ENCODE results near the gene APP.

Gene APP

DNA sequence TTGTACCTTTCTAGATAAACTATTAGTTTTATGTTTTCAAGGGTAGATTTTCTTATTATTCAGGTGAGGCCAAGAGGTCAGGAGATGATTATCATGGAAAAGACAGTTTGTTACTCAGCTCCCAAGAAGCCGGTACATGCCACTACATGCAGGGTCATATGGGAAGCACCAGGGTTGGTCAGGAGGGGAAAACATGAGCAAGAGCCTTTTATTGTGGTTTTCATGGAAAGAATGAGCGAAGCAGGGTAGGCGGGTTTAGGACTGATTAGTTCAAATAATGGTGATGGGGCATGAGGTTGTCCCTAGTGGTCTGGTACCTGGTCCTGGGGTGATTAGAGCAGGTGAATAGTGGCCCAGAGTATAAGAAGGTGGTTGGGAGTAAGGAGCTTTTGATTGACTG is 189.9 kb downstream of the APP start:
- TF ChIP-seq CTCF (IDR thresholded peaks at IDR 0.05; ENCODE audit: control insufficient read depth, extremely low read depth, insufficient read depth) = no peak
- H3K4me3 ChIP-seq (ENCODE audit: low read depth, low read length) = no peak overlapping the region
- no peak for DNase-seq (ENCODE audit: low read depth)

- no peak for DNase-seq (ENCODE audit: low read depth)
- TF ChIP-seq CTCF (IDR thresholded peaks at IDR 0.05; ENCODE audit: control insufficient read depth, extremely low read depth, insufficient read depth) = no peak
- H3K4me3 ChIP-seq (ENCODE audit: low read depth, low read length) = no peak overlapping the region
These were observed 190.5 kb downstream of the APP start for GRCh38 chr21:25979845-25980616.

- no peak overlapping the region for H3K4me3 ChIP-seq (ENCODE audit: low read depth, low read length)
- TF ChIP-seq CTCF (IDR thresholded peaks at IDR 0.05; ENCODE audit: control insufficient read depth, extremely low read depth, insufficient read depth) = no peak
These were observed 193.4 kb downstream of the APP start for GRCh38 chr21:25977068-25977611.

DNA sequence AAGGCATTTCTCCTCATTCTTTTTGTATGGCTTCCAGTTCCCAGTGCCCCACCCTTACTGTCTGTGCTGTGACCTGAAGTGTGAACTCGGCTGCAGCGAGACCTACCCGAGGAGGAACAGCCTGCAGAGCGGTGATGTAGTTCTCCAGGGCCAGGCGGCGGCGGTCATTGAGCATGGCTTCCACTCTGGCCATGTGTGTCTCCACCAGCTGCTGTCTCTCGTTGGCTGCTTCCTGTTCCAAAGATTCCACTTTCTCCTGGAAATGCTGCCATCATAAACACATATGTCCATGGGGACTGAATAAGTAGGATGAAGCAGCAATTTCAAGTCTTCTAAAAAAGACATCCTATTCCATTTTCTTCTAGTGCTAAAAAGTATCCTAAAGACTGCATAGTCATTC is 195.6 kb downstream of the APP start:
- TF ChIP-seq CTCF (IDR thresholded peaks at IDR 0.05; ENCODE audit: control insufficient read depth, extremely low read depth, insufficient read depth) = no peak
- H3K4me3 ChIP-seq (ENCODE audit: low read depth, low read length) = no peak overlapping the region
- DNase-seq (ENCODE audit: low read depth) = no peak

More at GRCh38 chr21:25977068-25977611, 193.4 kb downstream of the APP start:
- no peak for DNase-seq (ENCODE audit: low read depth)

DNA sequence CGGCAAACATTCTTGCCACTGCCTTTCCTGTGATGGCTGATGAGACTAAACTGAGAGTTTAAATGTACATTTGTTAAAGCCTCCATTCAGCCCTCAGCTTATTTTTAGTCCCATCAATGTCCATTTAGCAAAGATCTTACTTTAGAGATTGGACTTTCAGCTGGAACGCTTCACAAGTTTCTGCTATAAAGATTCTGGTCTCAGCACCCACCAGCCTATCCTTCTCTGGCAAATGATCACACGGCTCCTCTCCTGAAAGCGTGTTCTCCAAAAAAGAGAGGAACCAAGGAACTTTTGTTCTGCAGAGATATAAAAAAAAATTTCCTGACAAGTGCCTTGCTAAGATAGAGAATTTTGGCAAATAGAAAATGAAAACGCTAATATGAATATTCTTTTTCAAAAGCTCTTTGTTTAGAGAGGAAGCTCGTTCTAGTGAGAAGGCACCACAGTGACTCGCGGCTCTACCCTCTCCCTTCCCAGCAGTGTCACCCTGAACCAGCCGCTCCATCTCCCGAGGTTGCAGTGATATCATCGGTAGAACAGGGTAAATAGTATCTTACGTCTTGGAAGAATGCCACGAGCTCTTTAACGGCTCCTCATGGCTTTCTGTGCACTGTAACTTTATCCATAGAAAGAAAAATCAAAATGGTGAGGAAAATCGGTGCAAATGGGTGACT is 200.2 kb downstream of the APP start:
- no peak overlapping the region for H3K4me3 ChIP-seq (ENCODE audit: low read depth, low read length)
- peak; percentile 62 for DNase-seq (ENCODE audit: low read depth)
- TF ChIP-seq CTCF (IDR thresholded peaks at IDR 0.05; ENCODE audit: control insufficient read depth, extremely low read depth, insufficient read depth) = no peak

- no peak for TF ChIP-seq CTCF (IDR thresholded peaks at IDR 0.05; ENCODE audit: control insufficient read depth, extremely low read depth, insufficient read depth)
- no peak for DNase-seq (ENCODE audit: low read depth)
These were observed 202.6 kb downstream of the APP start for GRCh38 chr21:25967901-25968438.

More at GRCh38 chr21:25967901-25968438, 202.6 kb downstream of the APP start:
- H3K4me3 ChIP-seq (ENCODE audit: low read depth, low read length) = no peak overlapping the region
